MV-4-11 (cell line): ENCODE results near the gene RPL23.

Experiments used
- DNase-seq: peaks from one replicate; lab custom pipeline; 2025; lab: John Stamatoyannopoulos, UW

RPL23 gene

GRCh38 chr17:38853292-38854219 lies at the start of gene RPL23:
Gene RPL23 (minus strand): TSS chr17:38853721. CDS start chr17:38853710, 11 bp downstream.
- peak; percentile 98 for DNase-seq

GRCh38 chr17:38900978-38901656 lies 47.6 kb upstream of the RPL23 start:
- peak; percentile 95 for DNase-seq

- no peak for DNase-seq
These were observed 45.9 kb upstream of the RPL23 start for GRCh38 chr17:38899421-38899820.

GRCh38 chr17:38898812-38899348 lies 45.4 kb upstream of the RPL23 start:
- peak; percentile 81 for DNase-seq

GRCh38 chr17:38898291-38898679 lies 44.8 kb upstream of the RPL23 start:
- no peak for DNase-seq

GRCh38 chr17:38897671-38898290 lies 44.3 kb upstream of the RPL23 start:
- DNase-seq: no peak

GRCh38 chr17:38897176-38897575 lies 43.7 kb upstream of the RPL23 start:
- no peak for DNase-seq

GRCh38 chr17:38896346-38896954 lies 42.9 kb upstream of the RPL23 start:
- DNase-seq: no peak

GRCh38 chr17:38894276-38894675 lies 40.8 kb upstream of the RPL23 start:
- DNase-seq: no peak

GRCh38 chr17:38893607-38894006 lies 40.1 kb upstream of the RPL23 start:
- peak; percentile 87 for DNase-seq

- no peak for DNase-seq
These were observed 39.6 kb upstream of the RPL23 start for GRCh38 chr17:38893113-38893512.

GRCh38 chr17:38892620-38893019 lies 39.1 kb upstream of the RPL23 start:
- no peak for DNase-seq

- DNase-seq: no peak
These were observed 38.6 kb upstream of the RPL23 start for GRCh38 chr17:38892083-38892482.

- peak; percentile 78 for DNase-seq
These were observed 37.9 kb upstream of the RPL23 start for GRCh38 chr17:38891441-38891840.

GRCh38 chr17:38890410-38890746 lies 36.9 kb upstream of the RPL23 start:
- DNase-seq: no peak

GRCh38 chr17:38889745-38890409 lies 36.4 kb upstream of the RPL23 start:
- DNase-seq: no peak

GRCh38 chr17:38888842-38889241 lies 35.3 kb upstream of the RPL23 start:
- no peak for DNase-seq

GRCh38 chr17:38886643-38887010 lies 33.1 kb upstream of the RPL23 start:
- DNase-seq: no peak

GRCh38 chr17:38885728-38886642 lies 32.5 kb upstream of the RPL23 start:
- DNase-seq: peak; percentile 15

- no peak for DNase-seq
These were observed 31.7 kb upstream of the RPL23 start for GRCh38 chr17:38885044-38885727.
